Astrocyte (in vitro differentiated cells and primary cell): ENCODE data around the gene SNED1. TPM values are rescaled to one million over a fixed set of nuclear protein-coding genes. Genes with fewer than 3 reads are reported as not detected.
A peak's percentile ranks its signal among the peaks of the same experiment; 100 is the strongest.

Source experiments
- DNase-seq: peaks from one replicate; pipeline ENCODE4 v3.0.0-alpha.2; 2010; ENCODE audit warnings: low read depth
- FAIRE-seq: peaks from 2 replicates; lab custom pipeline; 2011; peaks lifted over from hg19 to GRCh38; lab: Jason Lieb, UNC
- H2AFZ ChIP-seq: 2 replicates; pipeline ENCODE4 v1.6.0; 2012; ENCODE audit warnings: low read depth, low read length, inconsistent platforms
- H3K27ac ChIP-seq: 2 replicates; pipeline ENCODE4 v1.5.1; 2011; ENCODE audit warnings: low read depth, low read length, inconsistent platforms
- H3K27me3 ChIP-seq: 2 replicates; pipeline ENCODE4 v1.6.0; 2011; ENCODE audit warnings: low read length, inconsistent platforms; ENCODE audit not compliant: insufficient read depth
- H3K36me3 ChIP-seq: 2 replicates; pipeline ENCODE4 v1.5.1; 2011; ENCODE audit warnings: low read length, inconsistent platforms; ENCODE audit not compliant: insufficient read depth
- H3K4me1 ChIP-seq: 2 replicates; pipeline ENCODE4 v1.5.1; 2011; ENCODE audit warnings: low read length, inconsistent platforms; ENCODE audit not compliant: insufficient read depth
- H3K4me2 ChIP-seq: 2 replicates; pipeline ENCODE4 v1.6.0; 2012; ENCODE audit warnings: low read length, inconsistent platforms
- H3K4me3 ChIP-seq: 2 replicates; pipeline ENCODE4 v1.5.1; 2011; ENCODE audit warnings: low read depth, mild to moderate bottlenecking, low read length, inconsistent platforms; ENCODE audit not compliant: insufficient read depth
- H3K79me2 ChIP-seq: 2 replicates; pipeline ENCODE4 v1.6.0; 2012; ENCODE audit warnings: mild to moderate bottlenecking, low read length, inconsistent platforms; ENCODE audit not compliant: insufficient read depth
- H3K9ac ChIP-seq: 2 replicates; pipeline ENCODE4 v1.6.0; 2012; ENCODE audit warnings: mild to moderate bottlenecking, low read length, inconsistent platforms
- H3K9me3 ChIP-seq: 2 replicates; pipeline ENCODE4 v1.5.1; 2012; ENCODE audit warnings: low read depth, mild to moderate bottlenecking, low read length, inconsistent platforms; ENCODE audit not compliant: insufficient read depth
- H4K20me1 ChIP-seq: 2 replicates; pipeline ENCODE4 v1.6.0; 2012; ENCODE audit warnings: low read length, inconsistent platforms; ENCODE audit not compliant: insufficient read depth
- H3K27ac Mint-ChIP-seq: one replicate; pipeline ENCODE4 v1.8.0; 2021; ENCODE audit warnings: mild to moderate bottlenecking, mixed read lengths; ENCODE audit not compliant: unreplicated experiment
- H3K27me3 Mint-ChIP-seq: one replicate; pipeline ENCODE4 v1.8.0; 2021; ENCODE audit warnings: low read depth, mixed read lengths; ENCODE audit not compliant: unreplicated experiment
- H3K36me3 Mint-ChIP-seq: one replicate; pipeline ENCODE4 v1.8.0; 2021; ENCODE audit warnings: low read depth, mixed read lengths; ENCODE audit not compliant: unreplicated experiment
- H3K4me1 Mint-ChIP-seq: one replicate; pipeline ENCODE4 v1.8.0; 2021; ENCODE audit warnings: low read depth, mixed read lengths; ENCODE audit not compliant: unreplicated experiment
- H3K4me3 Mint-ChIP-seq: one replicate; pipeline ENCODE4 v1.8.0; 2021; ENCODE audit warnings: mild to moderate bottlenecking, moderate library complexity, mixed read lengths; ENCODE audit not compliant: unreplicated experiment
- H3K9me3 Mint-ChIP-seq: one replicate; pipeline ENCODE4 v1.8.0; 2021; ENCODE audit warnings: mild to moderate bottlenecking, mixed read lengths; ENCODE audit not compliant: unreplicated experiment
- EZH2 ChIP-seq: IDR thresholded peaks from 2 replicates; pipeline ENCODE4 v1.6.1; 2012; ENCODE audit warnings: mild to moderate bottlenecking, low read length, inconsistent platforms; ENCODE audit not compliant: insufficient read depth
- total RNA-seq: library from RNA; stranded (reverse); gene quantifications from 2 replicates; pipeline ENCODE4 v1.2.1, GENCODE V29; 2021
- TF ChIP-seq, protein P1 (sequence below): IDR thresholded peaks from 2 replicates; pipeline ENCODE4 v1.5.1; 2011; ENCODE audit warnings: low read depth, mild to moderate bottlenecking, inconsistent platforms, low read length, moderate library complexity; ENCODE audit not compliant: insufficient read depth

Gene SNED1
- total RNA-seq, 1 donor from 2014 or later, result 0.23 TPM

DNA sequence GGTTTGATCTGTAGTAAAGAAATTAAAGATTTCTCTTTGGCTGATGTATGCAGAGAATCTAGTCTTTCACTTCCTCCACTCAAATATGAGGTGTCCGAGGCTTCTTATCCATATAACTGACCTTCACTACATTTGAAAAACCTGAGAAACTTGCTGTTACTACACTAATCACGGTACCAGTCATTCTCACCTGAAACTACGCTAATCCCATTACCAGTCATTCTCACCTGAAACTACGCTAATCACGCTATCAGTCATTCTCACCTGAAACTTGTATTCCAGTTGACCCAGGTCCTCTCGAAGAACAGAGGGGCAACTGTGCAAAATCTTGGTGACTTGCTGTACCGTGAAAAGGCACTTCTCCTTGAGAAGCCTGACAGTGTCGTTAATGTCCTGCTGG lies 98.6 kb downstream of the SNED1 start:
- Mint-ChIP-seq H3K27me3 (no peaks in the 10 kb centered on the region), H3K36me3 (peaks cover 18% of the 10 kb centered on the region), H3K9me3 (peaks cover 2% of the 10 kb centered on the region), H3K27ac (no peak overlapping the region), H3K4me3 (no peak overlapping the region), H3K4me1 (no peaks in the 10 kb centered on the region)
- Histone ChIP-seq H4K20me1 (peaks cover 44% of the 10 kb centered on the region), H3K27ac (no peak overlapping the region), H3K4me1 (peaks cover 7% of the 10 kb centered on the region), H3K36me3 (peaks cover 14% of the 10 kb centered on the region), H3K4me2 (no peak overlapping the region), H3K79me2 (peaks cover 44% of the 10 kb centered on the region), H2AFZ (no peak overlapping the region), H3K27me3 (no peaks in the 10 kb centered on the region), H3K9me3 (no peaks in the 10 kb centered on the region), H3K4me3 (no peak overlapping the region), H3K9ac (no peak overlapping the region)
- no peak for DNase-seq
- no peak for TF ChIP-seq EZH2
- TF ChIP-seq, protein P1, sequence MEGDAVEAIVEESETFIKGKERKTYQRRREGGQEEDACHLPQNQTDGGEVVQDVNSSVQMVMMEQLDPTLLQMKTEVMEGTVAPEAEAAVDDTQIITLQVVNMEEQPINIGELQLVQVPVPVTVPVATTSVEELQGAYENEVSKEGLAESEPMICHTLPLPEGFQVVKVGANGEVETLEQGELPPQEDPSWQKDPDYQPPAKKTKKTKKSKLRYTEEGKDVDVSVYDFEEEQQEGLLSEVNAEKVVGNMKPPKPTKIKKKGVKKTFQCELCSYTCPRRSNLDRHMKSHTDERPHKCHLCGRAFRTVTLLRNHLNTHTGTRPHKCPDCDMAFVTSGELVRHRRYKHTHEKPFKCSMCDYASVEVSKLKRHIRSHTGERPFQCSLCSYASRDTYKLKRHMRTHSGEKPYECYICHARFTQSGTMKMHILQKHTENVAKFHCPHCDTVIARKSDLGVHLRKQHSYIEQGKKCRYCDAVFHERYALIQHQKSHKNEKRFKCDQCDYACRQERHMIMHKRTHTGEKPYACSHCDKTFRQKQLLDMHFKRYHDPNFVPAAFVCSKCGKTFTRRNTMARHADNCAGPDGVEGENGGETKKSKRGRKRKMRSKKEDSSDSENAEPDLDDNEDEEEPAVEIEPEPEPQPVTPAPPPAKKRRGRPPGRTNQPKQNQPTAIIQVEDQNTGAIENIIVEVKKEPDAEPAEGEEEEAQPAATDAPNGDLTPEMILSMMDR, result no peak
- FAIRE-seq, result no peak

DNA sequence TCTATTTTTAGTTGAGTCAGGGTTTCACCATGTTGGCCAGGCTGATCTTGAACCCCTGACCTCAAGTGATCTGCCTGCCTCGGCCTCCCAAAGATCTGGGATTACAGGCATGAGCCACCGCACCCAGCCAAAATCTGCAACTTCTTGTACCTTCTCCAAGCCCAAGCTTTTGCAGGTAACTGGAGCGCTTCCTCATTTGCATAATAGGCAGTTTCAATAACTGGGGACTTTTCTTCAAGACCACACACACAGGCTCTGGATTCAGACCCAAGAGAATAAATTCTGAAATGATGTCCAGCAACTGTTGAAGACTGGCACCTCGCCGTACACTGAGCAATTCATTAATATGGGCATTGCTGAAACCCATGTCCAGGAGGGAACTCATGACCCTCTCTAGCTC lies 100.8 kb downstream of the SNED1 start:
- H3K4me3 ChIP-seq, result no peak overlapping the region
- no peaks in the 10 kb centered on the region for H3K9me3 ChIP-seq
- TF ChIP-seq, protein P1, result no peak
- no peak for TF ChIP-seq EZH2
- FAIRE-seq, result no peak
- H3K36me3 ChIP-seq, result peaks cover 11% of the 10 kb centered on the region
- no peaks in the 10 kb centered on the region for H3K27me3 ChIP-seq
- H3K27ac Mint-ChIP-seq, result no peak overlapping the region
- no peak overlapping the region for H3K4me3 Mint-ChIP-seq
- H3K4me2 ChIP-seq, result no peak overlapping the region
- H3K79me2 ChIP-seq, result peaks cover 55% of the 10 kb centered on the region
- H3K27me3 Mint-ChIP-seq, result no peaks in the 10 kb centered on the region
- peaks cover 11% of the 10 kb centered on the region for H3K4me1 ChIP-seq
- peaks cover 2% of the 10 kb centered on the region for H3K9me3 Mint-ChIP-seq
- peaks cover 3% of the 10 kb centered on the region for H3K4me1 Mint-ChIP-seq
- DNase-seq, result no peak
- no peak overlapping the region for H3K9ac ChIP-seq
- no peak overlapping the region for H2AFZ ChIP-seq
- H3K36me3 Mint-ChIP-seq, result peaks cover 11% of the 10 kb centered on the region
- H4K20me1 ChIP-seq, result peaks cover 36% of the 10 kb centered on the region
- H3K27ac ChIP-seq, result no peak overlapping the region

DNA sequence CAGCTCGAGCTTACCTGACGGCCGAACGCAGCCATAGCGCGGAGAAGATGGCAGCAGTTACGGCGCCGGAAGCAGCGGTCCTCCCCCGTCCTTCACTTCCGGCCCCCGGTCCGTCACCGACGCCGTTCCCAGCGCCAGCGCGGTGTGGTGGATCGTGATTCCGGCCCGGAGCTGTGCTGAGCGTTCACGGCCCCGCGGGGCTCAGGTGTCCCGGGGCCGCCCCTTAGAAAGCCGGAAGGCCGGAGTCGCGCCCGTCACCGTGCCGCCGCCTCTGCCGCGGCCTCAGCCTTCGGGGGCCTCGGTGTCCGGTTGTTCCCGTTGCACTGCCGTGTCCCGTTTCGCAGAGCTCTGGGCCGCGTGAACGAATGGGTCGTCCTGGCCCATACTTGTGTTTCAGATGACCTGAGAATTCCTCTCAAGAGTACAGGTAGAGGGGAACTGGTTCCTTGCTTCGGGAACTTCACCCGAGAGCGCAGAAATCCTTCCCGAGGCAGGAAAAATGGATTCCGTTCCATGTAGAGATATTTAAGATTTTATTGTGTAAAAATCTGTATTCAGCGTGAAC lies 103.9 kb downstream of the SNED1 start, which contains the start of gene MTERF4:
Gene MTERF4 (minus strand): TSS at position 49 of the 565 bp plus-strand sequence. CDS start 14 bp downstream, at position 35.
- Mint-ChIP-seq H3K4me1 (peaks cover 3% of the 10 kb centered on the region), H3K9me3 (peaks cover 2% of the 10 kb centered on the region), H3K27me3 (peaks cover 3% of the 10 kb centered on the region), H3K36me3 (peaks cover 2% of the 10 kb centered on the region), H3K27ac (peak within 1 kb of the TSS; percentile 91), H3K4me3 (peak within 1 kb of the TSS; percentile 99)
- DNase-seq (peak; percentile 64), FAIRE-seq (no peak)
- Histone ChIP-seq H3K79me2 (peaks cover 54% of the 10 kb centered on the region), H3K27ac (peak within 1 kb of the TSS; percentile 83), H3K4me3 (peak within 1 kb of the TSS; percentile 93), H4K20me1 (peaks cover 18% of the 10 kb centered on the region), H2AFZ (peak within 1 kb of the TSS; percentile 97), H3K27me3 (no peaks in the 10 kb centered on the region), H3K4me2 (peak within 1 kb of the TSS; percentile 91), H3K9me3 (no peaks in the 10 kb centered on the region), H3K36me3 (peaks cover 4% of the 10 kb centered on the region), H3K9ac (peak within 1 kb of the TSS; percentile 96), H3K4me1 (peaks cover 11% of the 10 kb centered on the region)
- TF ChIP-seq, protein P1, result no peak
- TF ChIP-seq EZH2, result no peak
